Muscle of back (tissue), 11 donors: ENCODE results near the gene EIF5A. TPM values are rescaled to one million over a fixed set of nuclear protein-coding genes. Genes with fewer than 3 reads are reported as not detected.

Experiments
- DNase-seq, 3 donors: peaks; one replicate each; pipeline versions ENCODE4 v3.0.0 to v3.0.0-alpha.2; 2013
- polyA plus RNA-seq, 10 donors: library from polyadenylated mRNA; unstranded; fragments of 120-200 nt; gene quantifications; one replicate each; pipeline ENCODE4 v1.2.1, GENCODE V29; 2013; ENCODE audit not compliant: insufficient read length in 10 of 10

The EIF5A gene
- polyA plus RNA-seq, 10 donors = 225 to 344 (median 294) TPM

DNA sequence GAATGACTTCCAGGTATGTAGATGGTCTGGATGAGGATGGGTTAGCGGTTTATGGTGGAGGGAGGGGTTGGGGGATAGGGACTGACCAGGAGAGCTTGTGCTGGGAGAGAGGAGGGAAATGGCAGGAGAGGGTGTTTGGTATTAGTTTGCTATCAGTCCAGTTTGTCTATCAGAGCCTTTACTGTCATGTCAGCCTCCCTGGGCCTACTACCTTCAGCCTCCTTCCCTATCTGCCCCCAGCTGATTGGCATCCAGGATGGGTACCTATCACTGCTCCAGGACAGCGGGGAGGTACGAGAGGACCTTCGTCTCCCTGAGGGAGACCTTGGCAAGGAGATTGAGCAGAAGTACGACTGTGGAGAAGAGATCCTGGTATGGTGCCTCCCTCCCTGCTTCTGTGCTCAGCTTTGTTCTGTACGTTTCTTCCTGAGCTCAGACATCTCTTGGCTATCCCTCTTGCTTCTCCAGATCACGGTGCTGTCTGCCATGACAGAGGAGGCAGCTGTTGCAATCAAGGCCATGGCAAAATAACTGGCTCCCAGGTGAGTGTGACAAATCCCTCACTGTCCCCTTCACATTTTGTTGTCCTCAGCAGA lies 3.8 kb downstream of the EIF5A start:
- DNase-seq = no peak

DNA sequence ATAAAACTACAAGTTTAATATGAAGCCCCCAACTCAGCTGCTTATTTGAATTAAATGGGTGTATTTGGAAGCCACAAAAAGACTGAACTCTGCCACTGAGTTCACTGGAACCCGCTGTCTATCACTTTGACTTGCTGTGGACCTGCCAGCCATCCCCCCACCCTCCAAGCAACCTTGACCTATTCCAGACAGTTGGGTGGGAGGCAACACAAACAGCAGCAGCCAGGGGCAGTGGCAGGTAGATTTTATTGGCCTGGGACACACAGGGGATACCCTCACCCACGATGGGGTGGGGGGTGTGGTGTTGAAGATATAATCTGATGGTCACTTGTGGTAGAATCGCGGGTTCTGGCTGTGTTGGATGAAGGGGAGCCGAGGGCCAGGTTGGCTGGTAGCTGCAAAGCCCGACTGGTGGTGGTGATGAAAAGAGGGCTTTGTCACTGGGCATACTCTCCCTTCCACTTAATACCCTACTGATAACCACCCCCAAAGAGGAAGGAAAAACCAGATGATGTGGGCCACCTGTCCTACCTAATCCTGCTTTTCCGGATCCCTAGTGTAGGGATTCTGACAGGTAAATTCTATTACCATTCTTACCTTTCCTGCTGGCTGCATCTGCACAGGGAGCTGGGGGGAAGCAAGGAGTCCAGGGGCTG lies 5.1 kb downstream of the EIF5A start:
- no peak for DNase-seq

DNA sequence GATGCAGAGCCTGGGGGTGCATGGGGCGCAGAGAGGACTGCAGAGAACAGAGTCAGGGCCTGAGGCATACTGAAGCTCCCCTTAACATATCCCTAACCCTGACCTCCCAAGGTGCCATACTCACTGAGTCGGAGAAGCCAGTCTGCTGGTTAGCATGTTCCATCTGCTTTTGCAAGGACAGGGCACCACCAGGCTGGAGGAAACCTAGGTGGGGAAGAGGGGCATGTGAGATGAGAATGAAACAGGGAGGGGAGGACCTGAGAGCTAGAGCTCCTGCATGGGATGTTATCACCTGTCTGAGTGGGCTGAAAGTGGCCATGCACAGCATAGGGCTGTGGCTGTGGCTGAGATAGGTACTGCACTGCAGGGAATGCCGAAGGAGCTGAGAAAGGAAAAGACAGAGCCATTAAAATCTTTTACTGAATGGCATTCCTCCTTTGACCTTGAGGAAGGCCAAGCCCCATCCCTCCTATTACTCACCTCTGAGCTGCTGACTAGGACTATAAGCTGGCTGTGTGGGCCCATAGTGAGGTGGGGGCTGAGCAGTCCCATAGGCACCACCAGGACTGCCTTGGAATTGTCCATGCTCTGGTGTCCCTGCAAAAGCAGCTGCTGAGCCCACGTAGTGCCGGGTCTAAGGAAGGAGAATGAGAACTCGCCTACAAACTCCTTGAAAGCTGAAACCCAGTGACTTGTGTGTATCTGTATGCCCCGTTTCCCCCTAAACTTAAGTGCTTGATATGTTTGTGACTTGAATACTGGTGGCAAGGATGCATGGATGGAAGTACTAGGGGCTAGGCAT lies 5.9 kb downstream of the EIF5A start:
- no peak for DNase-seq

DNA sequence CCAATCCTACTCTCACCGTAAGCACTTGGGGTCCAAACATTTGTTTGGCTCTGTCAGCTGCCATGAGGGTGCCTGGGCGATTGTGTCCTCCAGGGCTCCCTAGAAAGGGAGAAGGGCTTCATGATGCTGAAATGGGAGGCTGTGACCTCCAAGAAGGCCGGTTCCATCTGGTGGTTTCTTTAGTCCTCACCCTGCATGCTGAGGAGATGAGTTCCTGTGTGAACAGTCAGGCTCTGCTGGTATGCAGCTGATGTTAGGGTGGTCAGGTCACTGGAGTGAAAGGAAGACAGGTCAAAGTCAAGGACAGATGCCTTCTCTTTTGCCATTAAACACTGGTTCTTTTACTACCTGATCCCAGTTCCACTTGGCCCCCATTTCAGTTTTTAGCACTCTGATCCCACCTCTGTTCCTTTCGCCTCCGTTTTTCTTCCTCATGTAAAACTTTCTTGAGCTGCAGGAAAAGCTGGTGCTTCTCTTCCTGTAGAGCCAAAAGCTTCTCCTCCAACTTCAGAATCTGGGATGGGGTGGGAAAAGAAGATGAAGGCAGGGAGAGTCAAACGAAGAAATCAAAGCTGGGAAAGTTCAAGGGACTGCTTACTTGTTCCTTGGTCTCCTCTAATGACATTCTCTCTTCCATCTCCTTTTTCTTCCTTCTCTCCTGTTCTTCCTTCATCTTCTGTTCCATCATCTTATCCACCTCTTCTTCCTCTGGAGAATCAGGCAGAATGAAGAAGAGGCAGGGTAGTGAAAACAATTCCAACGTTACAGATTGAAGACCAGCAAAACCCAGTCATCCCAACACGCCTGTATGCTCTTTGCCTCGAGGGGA lies 6.7 kb downstream of the EIF5A start:
- no peak for DNase-seq

DNA sequence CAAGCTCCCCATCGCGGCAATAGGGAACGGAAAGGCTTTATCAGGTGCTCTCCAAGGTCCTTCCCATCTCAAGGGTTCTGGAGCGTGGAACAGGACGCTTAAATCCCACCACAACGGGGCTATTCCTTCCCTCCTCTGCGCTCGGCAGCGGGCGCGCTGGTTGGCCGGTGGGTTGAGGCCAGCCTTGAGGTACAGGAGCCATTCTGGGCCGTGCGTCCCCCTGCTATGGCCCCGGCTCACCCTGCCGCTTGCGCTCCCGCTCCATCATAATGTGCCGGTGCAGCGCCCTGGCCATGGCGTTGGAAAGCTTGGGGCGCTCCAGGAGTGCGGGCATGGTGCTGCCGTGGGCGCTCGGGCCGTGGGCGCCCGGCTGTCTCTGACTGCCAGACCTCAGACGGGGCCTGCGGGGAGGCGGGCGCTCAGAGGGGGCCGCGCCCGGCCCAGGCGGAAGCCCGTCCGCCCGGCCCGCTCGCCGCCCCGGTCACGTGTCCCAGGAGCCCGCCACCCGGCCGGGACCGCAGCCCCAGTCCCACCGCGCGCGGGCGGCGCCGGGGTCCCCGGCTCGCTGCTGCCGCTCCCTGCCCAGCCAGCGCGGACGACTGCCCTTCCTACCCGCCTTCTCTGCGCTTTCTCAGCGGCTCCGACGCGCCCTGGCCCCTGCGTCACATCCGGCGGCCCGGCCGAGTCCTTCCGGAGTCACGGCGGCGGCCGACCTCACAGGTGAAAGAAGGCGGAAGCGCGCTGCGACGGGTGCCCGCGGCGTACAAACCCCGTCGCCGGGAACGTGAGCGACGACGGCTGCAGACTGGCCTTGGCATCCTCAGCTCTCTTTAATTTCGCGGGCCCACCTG lies 7.5 kb downstream of the EIF5A start, which contains the start of gene GPS2:
GPS2 (minus strand) TSS at position 642 of the 851 bp plus-strand sequence; CDS start at position 334, 308 bp downstream.
- DNase-seq = peak; percentile 81 to 96 (median 90)

DNA sequence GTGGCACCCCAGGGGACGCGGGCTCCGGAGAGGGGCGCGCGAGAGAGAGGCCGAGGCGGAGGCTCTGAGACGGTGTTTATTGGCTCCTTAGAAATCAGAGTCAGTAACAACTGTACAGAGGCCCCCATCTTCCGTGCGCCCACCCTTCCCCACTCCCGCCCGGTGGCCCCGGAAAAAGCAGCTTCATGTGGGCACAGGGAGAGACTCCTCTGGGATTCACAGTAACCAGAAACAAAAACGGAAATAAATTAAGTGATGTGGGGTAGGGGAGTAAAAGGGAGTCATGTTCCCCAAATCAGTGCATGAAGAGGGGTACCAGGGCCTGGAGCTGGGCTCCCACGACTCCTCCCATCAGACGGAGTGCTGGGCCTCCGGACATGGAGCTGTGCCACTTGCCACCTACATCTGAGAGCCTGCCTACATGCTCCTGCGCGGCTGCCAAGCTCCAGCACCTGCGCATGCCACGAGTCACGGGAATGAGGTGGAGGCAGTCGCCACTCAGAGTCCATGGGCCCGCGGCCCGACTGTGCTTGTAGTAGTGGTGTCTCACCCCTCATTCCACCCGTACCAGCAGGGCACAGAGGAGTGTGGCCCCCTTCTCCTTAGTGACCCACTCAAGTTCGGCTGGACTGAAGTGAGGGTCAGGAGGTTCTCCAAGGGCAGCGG lies 8.3 kb downstream of the EIF5A start:
- no peak for DNase-seq

DNA sequence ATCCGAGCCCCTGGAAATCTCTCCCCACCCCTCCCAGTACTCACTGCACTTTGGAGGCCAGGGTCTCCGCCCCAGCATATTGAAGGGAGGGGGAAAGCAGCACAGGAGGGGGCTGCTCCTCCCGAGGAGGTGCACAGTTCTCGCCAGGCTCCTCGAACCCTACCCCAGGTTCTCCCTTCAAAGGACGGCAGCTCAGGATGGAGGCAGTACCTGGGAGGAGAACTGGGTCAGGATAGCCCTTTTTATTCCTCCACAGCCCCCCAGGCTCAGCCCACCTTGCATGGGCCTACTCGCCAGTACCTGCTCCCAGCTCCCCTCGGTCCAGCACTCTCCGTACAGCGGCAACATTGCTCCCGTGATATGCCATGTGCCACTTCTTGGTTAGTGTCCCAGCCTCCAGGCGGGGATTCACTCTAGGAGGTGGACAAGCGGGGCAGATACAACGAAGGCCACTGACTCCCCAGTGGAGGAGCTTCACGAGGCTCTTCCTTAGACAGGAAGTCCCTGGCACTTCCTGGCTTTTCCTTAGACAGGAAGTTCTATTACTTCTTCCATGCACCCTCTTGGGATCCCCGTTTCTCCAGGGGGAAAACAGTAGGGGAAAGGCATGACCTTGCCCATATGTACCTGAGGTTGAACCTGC lies 9.9 kb downstream of the EIF5A start:
- no peak for DNase-seq

DNA sequence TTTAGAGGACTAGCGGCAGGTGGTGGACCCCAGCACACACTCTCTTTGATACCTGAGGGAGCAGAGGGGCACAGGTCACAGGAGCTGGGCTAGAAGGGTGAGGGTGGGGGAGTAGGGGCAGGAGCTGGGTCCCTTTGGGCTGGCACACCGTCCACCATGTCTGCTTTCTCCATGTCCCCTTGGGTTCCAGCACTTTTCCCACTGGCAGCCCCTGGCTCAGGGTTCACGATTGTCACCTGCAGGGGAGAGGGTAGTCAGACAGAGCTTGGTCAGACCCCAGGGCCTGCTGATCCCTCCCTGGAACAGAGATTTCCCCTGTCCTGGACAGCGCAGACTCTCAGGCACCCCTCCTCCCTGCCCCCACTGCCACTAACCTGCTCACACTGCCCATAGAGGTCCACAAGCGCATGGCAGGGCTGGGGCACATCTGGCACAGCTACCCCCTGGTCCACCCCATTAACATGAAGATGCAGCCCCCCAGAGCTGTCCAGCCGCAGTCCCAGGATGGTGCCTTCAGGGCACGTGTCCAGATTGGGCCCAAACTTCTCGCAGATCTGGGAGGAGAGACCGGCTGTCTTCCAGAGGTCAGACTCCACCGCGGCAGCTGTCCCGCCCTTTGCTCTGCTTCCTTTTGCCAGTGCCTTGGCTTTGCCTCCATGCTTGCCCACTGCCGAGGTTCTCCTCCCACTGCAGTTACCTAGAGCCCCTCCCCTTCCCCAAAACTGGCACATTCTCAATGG lies 10.9 kb downstream of the EIF5A start:
- DNase-seq = no peak

DNA sequence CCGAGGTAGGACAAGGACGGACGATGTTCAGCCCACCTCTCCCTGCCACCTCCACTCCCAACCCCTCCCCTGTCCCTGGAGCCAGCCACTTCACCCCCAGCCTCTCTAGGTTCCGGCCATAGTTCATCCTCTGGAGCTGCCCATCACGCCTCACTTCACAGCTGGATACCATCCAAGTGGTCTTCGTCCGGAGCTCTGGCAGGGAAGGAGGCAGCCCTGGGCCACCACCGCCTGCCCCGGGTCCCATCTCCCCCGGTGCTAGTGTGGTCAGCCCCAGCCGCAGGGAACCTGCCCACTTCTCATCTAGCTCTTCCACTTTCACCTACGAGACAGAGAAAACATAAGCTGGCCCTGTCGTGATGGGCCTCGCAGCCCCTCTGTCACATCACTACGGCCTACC lies 14.0 kb downstream of the EIF5A start:
- DNase-seq = no peak

DNA sequence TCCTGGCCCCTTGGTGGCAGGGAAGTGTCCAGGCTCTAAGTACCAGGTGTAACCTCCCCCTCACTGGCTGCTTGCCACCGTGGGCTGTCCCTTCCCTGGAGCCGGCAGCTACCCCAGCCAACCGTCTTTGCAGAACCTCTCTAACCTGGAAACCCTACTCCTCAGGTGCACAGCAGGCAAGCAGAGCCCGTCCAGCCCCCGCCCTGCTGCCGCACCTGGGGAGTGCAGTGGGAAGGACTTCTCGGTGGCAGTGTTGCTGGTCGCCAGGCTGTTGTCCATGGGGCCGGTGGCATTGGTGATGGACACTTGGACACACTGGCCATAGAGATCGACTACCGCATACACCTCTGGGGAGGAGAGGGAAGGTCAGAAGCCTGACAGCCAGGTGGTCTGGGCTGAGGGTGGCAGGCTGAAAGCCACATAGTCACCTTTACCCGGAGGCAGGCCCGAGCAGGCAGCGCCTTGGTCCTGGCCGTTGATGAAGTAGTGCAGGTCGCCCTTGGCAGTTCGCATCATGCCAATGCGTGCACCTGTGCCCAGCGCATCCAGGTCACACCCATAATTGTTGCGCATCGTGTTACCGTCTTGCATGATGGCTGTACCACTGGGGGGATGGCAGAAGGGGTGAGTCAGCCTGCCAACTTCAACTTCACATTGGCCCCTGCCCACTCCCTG lies 15.2 kb downstream of the EIF5A start:
- no peak for DNase-seq

DNA sequence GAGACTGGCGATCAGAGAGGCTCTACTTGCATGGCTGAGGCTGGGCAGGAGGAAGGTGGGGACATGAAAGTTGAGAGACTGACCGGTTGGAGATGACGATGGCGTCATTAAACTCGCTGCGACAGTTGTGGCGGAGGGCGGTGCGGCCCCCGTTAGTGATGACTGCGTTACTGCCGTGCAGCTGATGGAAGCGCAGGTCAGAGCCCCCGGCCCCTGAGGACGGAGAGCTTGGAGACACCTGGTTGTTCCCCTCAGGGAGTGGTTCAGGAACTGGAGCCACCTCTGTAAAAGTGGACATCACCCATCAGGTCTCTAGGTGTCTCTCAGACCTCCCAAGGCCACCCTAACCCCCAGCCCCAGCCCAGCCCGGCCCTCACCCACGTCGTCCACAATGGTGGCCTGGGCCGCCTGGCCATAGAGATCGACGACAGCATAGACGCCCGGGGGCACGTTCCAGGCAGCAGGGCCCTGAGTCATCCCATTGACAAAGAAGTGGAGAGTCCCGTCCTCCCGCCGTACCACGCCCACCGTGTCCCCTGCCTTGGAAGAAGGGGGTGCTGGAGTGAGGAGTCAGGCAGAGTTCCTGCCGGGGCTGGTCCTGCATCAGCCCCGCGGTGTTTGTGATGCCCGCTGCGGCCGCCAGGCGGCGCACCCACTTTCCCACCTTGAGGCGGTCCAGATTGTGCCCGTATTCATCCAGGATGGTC lies 16.5 kb downstream of the EIF5A start:
- DNase-seq = peak in 1 of 3 donors; percentile 59

DNA sequence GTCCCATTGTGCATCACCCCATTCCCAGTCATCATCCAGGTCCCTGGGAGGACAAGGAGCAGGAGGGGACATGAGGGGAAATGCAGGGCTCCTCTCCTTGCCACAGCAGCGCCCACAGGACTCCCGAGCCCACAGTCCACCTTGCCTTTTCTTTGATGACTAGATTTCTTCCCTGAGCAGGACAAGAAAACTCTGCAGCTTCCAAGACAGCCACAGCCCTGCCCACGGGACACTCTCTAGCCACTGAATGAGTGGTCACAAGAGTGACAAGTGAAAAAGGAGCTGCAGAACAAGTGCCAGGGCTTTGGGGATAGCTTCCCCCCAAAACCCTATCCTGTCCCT lies 17.0 kb downstream of the EIF5A start:
- DNase-seq = no peak

DNA sequence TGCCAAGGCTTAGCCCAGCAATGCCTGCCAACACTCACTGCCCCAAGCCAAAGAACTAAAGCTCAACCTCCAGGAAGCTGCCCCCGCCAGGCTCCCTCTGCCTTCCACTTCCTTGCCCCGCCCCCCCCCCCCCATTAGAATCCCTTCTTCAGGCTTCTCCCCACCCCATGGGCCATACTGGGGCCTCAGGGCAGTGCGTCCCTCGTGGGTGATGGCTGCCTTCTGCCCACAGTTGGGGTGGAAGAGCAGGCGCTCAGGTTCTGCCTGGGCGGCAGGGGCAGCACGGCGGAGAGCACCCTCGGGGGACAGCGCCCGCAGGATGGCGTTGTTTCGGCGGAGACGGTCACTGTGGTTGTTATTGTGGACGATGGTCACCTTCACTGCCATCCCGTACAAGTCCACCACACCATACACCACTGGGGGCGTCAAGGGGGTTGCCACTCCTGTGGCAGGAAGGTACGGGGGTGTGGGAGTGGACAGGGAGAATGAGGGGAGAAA lies 17.7 kb downstream of the EIF5A start:
- DNase-seq = no peak

DNA sequence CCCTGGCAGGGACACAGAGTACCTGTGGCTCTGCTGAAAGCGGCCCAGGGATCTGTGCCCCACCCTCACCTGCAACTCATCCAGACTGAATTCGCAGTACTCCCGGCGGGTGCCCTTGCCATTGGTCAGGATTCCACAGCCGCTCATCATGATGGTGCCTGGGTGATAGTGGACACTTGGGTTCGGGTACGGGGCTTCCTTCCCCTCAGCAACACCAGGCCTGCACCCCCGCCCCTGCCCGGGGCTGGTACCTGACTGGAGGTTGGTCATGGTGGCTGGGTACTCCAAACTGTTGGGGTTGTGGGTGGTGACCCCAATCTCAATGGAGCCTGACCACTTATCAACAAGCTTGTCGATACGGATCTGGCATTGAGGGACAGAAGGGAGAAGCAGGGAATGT lies 18.8 kb downstream of the EIF5A start:
- DNase-seq = no peak

DNA sequence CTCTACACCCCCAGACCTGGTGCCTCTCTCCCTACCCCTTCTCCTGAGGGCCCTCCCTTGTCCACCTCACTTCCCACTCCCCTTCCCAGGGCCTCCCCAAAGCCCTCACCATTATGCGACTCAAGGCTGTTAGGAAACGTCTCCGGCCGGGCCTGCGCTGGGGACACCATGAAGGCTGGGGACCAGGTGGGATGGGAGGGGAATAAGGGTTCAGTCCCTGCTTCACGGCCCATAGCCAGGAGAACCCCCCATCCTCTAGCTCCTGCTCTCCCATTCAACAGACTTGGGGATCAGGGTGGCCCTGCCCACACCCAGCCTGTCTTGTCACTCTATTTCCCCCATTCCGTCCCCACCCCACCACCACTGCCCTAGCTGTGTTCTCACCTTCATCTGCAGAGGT lies 19.6 kb downstream of the EIF5A start:
- DNase-seq = no peak

DNA sequence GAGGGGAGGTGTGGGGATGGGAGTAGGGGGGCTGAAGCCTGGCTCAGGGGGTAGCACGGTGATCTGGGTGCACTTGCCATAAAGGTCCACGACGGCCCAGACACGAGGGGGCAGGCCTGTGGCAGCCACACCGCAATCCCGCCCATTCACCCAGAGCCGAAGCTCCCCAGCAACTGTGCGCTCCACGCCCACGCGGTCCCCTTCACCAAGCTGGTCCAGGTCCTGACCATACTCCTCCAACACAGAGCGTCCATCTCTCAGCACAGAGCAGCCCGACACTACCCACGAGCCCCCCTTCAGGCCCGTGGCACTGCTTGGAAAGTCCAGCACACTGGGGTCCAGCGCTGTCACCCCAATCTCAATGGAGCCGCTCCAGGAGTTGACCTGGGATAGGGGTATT lies 20.1 kb downstream of the EIF5A start:
- no peak for DNase-seq

DNA sequence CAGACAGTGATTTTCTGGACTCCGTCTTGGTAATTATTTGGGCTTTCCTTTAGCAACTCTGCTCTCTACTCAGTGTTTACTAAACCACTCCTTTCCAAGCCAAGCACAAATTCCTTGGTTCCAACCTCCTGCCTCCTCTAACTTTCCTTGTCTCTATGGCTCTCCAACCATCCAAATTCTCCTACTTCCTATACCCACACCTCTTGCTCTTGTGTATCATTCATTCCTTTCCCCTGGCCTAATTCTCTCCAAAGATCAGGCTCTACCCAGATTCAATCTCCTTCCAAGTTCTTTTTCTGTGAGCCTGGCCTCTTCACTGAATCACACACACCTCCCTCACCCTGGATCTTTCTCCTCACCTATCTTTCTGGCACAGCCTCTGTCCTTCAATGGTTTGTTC lies 20.6 kb downstream of the EIF5A start:
- DNase-seq = no peak

DNA sequence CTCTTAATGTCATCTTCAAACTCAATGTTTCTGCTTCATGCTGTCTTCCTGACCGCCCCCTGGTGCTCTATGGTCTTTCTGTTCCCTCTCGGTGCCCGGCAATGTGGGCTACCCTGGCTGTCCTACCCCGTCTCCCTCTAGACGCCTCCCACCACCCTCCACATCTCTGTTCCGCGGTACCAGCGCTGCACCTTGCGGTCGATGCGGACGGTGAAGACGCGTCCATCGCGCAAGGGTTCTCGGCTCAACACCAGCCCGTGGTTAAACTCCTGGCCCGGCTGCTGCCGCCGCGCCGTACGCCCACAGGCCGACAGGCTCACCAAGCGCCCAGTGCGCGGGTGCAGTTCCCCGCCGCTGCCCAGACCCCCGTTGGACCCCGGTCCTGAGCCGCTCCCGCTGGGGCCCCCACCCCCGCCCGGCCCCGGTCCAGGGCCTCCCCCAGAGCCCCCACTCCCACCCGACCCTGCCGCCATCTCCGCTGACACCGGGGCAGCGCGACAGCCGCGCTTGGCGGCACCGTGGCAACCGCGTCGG lies 21.5 kb downstream of the EIF5A start, which contains the start of gene NEURL4:
NEURL4 (minus strand) TSS at position 496 of the 534 bp plus-strand sequence; CDS start at position 473, 23 bp downstream.
- DNase-seq = no peak
